GM04504 (cell line): ENCODE measurements around the gene TTPAL.
"Not testable (repeated sequence)": the region's sequence is repeated elsewhere in the genome, so short reads cannot be mapped to it uniquely, and the experiment has no call there.

Source experiments
- DNase-seq: peaks from one replicate; pipeline ENCODE4 v3.0.0-alpha.2; 2012; ENCODE audit warnings: low read depth

The TTPAL gene

GRCh38 chr20:44468044-44468782, 7.5 kb upstream of the TTPAL start:
- no peak for DNase-seq

GRCh38 chr20:44470327-44470726, 5.3 kb upstream of the TTPAL start:
- DNase-seq: no peak

- DNase-seq: no peak
Observed at GRCh38 chr20:44471481-44471882, 4.2 kb upstream of the TTPAL start.

- DNase-seq: not testable (repeated sequence)
Observed at GRCh38 chr20:44472283-44472682, 3.4 kb upstream of the TTPAL start.

- DNase-seq: no peak
Observed at GRCh38 chr20:44475372-44475693, 341 bp upstream of the TTPAL start.

- DNase-seq: no peak
Observed at GRCh38 chr20:44477151-44477550, 1.5 kb downstream of the TTPAL start.

- DNase-seq: no peak
Observed at GRCh38 chr20:44478206-44478605, 2.5 kb downstream of the TTPAL start.

GRCh38 chr20:44479643-44480042, 4.0 kb downstream of the TTPAL start:
- DNase-seq: no peak

- no peak for DNase-seq
Observed at GRCh38 chr20:44480097-44480496, 4.4 kb downstream of the TTPAL start.

- no peak for DNase-seq
Observed at GRCh38 chr20:44481719-44482416, 6.2 kb downstream of the TTPAL start.

GRCh38 chr20:44483112-44483511, 7.4 kb downstream of the TTPAL start:
- no peak for DNase-seq

GRCh38 chr20:44485078-44485829, 9.6 kb downstream of the TTPAL start:
- no peak for DNase-seq

- no peak for DNase-seq
Observed at GRCh38 chr20:44485830-44486198, 10.1 kb downstream of the TTPAL start.

- DNase-seq: no peak
Observed at GRCh38 chr20:44488551-44488950, 12.9 kb downstream of the TTPAL start.

- DNase-seq: no peak
Observed at GRCh38 chr20:44489223-44489622, 13.5 kb downstream of the TTPAL start.

- DNase-seq: no peak
Observed at GRCh38 chr20:44489931-44490330, 14.3 kb downstream of the TTPAL start.

- peak; percentile 69 for DNase-seq
Observed at GRCh38 chr20:44491635-44492395, 16.1 kb downstream of the TTPAL start.

GRCh38 chr20:44494266-44494665, 18.6 kb downstream of the TTPAL start:
- no peak for DNase-seq

GRCh38 chr20:44494681-44495080, 19.0 kb downstream of the TTPAL start:
- DNase-seq: no peak

- peak; percentile 47 for DNase-seq
Observed at GRCh38 chr20:44495257-44495656, 19.6 kb downstream of the TTPAL start.

- peak; percentile 98 for DNase-seq
Observed at GRCh38 chr20:44495802-44496481, 20.3 kb downstream of the TTPAL start.

- DNase-seq: peak; percentile 69
Observed at GRCh38 chr20:44496976-44497375, 21.3 kb downstream of the TTPAL start.
